DMS79 (cell line): ENCODE measurements around the gene DNAJB5.
A peak's percentile ranks its signal among the peaks of the same experiment; 100 is the strongest.

Experiments used
- DNase-seq: peaks from one replicate; lab custom pipeline; 2025; lab: John Stamatoyannopoulos, UW

The DNAJB5 gene

GRCh38 chr9:34984049-34984448 lies 5.5 kb upstream of the DNAJB5 start:
- DNase-seq, result no peak

GRCh38 chr9:34985311-34985899 lies 4.1 kb upstream of the DNAJB5 start:
- peak; percentile 19 for DNase-seq

- peak; percentile 70 for DNase-seq
Measured at GRCh38 chr9:34986540-34987047, 3.0 kb upstream of the DNAJB5 start.

GRCh38 chr9:34987160-34987901 lies 2.2 kb upstream of the DNAJB5 start:
- DNase-seq, result peak; percentile 93

- peak; percentile 42 for DNase-seq
Measured at GRCh38 chr9:34988218-34989002, 1.1 kb upstream of the DNAJB5 start.

GRCh38 chr9:34989946-34990635 lies 546 bp downstream of the DNAJB5 start:
- peak; percentile 72 for DNase-seq

- DNase-seq, result no peak
Measured at GRCh38 chr9:34990908-34991606, 1.5 kb downstream of the DNAJB5 start.

- no peak for DNase-seq
Measured at GRCh38 chr9:34991607-34992375, 2.2 kb downstream of the DNAJB5 start.

GRCh38 chr9:34992376-34992951 lies 2.9 kb downstream of the DNAJB5 start:
- DNase-seq, result no peak

GRCh38 chr9:34993502-34994259 lies 4.1 kb downstream of the DNAJB5 start:
- DNase-seq, result no peak

GRCh38 chr9:34994260-34994899 lies 4.8 kb downstream of the DNAJB5 start:
- no peak for DNase-seq

GRCh38 chr9:34994900-34995669 lies 5.5 kb downstream of the DNAJB5 start:
- no peak for DNase-seq

- DNase-seq, result no peak
Measured at GRCh38 chr9:34995670-34996060, 6.1 kb downstream of the DNAJB5 start.

GRCh38 chr9:34996181-34996904 lies 6.8 kb downstream of the DNAJB5 start:
- no peak for DNase-seq

GRCh38 chr9:34996905-34997279 lies 7.3 kb downstream of the DNAJB5 start:
- no peak for DNase-seq

- DNase-seq, result no peak
Measured at GRCh38 chr9:34997379-34997781, 7.8 kb downstream of the DNAJB5 start.

- DNase-seq, result no peak
Measured at GRCh38 chr9:34998266-34998665, 8.7 kb downstream of the DNAJB5 start.

GRCh38 chr9:34999576-34999975 lies 10.0 kb downstream of the DNAJB5 start:
- no peak for DNase-seq
